B cell (primary cell): Measurements from ENCODE around the gene PSME1. TPM values are rescaled to one million over a fixed set of nuclear protein-coding genes. Genes with fewer than 3 reads are reported as not detected.

Source experiments
- ATAC-seq: fragments of 200-7000 bp; cut with Tn5 transposase; one replicate; pipeline ENCODE4 v1.10.0; 2021; ENCODE audit warnings: low read depth, mild to moderate bottlenecking, moderate number of reproducible peaks, moderate library complexity
- CTCF ChIA-PET: fragments of 350-600 bp; sonication (Branson Sonifier 250); formaldehyde crosslinking; loops from one replicate; lab custom pipeline; 2021; ENCODE audit warnings: antibody characterized with exemption, inconsistent platforms; lab: Charles Lee
- POLR2A ChIA-PET: fragments of 350-600 bp; sonication (Branson Sonifier 250); formaldehyde crosslinking; loops from one replicate; lab custom pipeline; 2021; ENCODE audit warnings: antibody characterized with exemption; lab: Charles Lee
- DNase-seq: peaks from one replicate; pipeline ENCODE4 v3.0.0; 2013
- H2AFZ ChIP-seq: 2 replicates; pipeline ENCODE4 v1.6.1; 2012; ENCODE audit warnings: mild to moderate bottlenecking, low read depth, low read length; ENCODE audit not compliant: insufficient read depth, poor library complexity, severe bottlenecking
- H3K27ac ChIP-seq, 2 donors: 1 replicate in 1 of 2; 2 replicates in 1 of 2; pipeline ENCODE4 v1.5.1; 2012 to 2013; ENCODE audit warnings: low read length in 2 of 2, mild to moderate bottlenecking in 2 of 2, moderate library complexity in 1 of 2
- H3K27me3 ChIP-seq, 4 experiments: fragments of 200-600 bp in 1 of 4; sonication (generic) in 1 of 4; replicated peaks in 1 of 4; 1 replicate in 2 of 4; 2 replicates in 2 of 4; pipeline versions ENCODE4 v1.6.1 to v1.7.0; 2013 to 2016; ENCODE audit warnings: low read length in 3 of 4, mild to moderate bottlenecking in 2 of 4, mixed read lengths in 1 of 4, moderate library complexity in 1 of 4; ENCODE audit not compliant: insufficient read depth in 4 of 4, control insufficient read depth in 3 of 4; ENCODE audit errors: control extremely low read depth in 1 of 4
- H3K36me3 ChIP-seq, 2 experiments: replicated peaks in 1 of 2; 1 replicate in 1 of 2; 2 replicates in 1 of 2; pipeline versions ENCODE4 v1.6.1 to v1.7.1; 2013; ENCODE audit warnings: low read length in 1 of 2; ENCODE audit not compliant: insufficient read depth in 2 of 2, control insufficient read depth in 1 of 2; ENCODE audit errors: control extremely low read depth in 1 of 2, extremely low read depth in 1 of 2
- H3K4me1 ChIP-seq, 2 donors: fragments of 200-600 bp in 1 of 2; sonication (generic) in 1 of 2; 1 replicate in 1 of 2; 2 replicates in 1 of 2; pipeline versions ENCODE4 v1.5.1 to v1.6.1; 2013 to 2017; ENCODE audit warnings: low read length in 2 of 2; ENCODE audit not compliant: control insufficient read depth in 2 of 2, insufficient read depth in 2 of 2
- H3K4me2 ChIP-seq: replicated peaks from 2 replicates; pipeline ENCODE3; 2012; ENCODE audit warnings: mild to moderate bottlenecking, low read depth, low read length; ENCODE audit not compliant: poor library complexity, severe bottlenecking
- H3K4me3 ChIP-seq, 5 experiments: fragments of 200-600 bp in 1 of 5; sonication (generic) in 1 of 5; 1 replicate in 3 of 5; 2 replicates in 2 of 5; pipeline versions ENCODE4 v1.5.1 to v1.7.0; 2011 to 2016; ENCODE audit warnings: low read length in 4 of 5, mild to moderate bottlenecking in 4 of 5, low read depth in 2 of 5, control low read depth in 1 of 5, moderate library complexity in 1 of 5; ENCODE audit not compliant: insufficient read depth in 1 of 5; ENCODE audit errors: control extremely low read depth in 1 of 5, extremely low read depth in 1 of 5
- H3K79me2 ChIP-seq: fragments of 200-600 bp; sonication (generic); one replicate; pipeline ENCODE4 v1.6.0; 2016; ENCODE audit warnings: low read length; ENCODE audit not compliant: control insufficient read depth, insufficient read depth
- H3K9ac ChIP-seq: fragments of 200-600 bp; sonication (generic); 2 replicates; pipeline ENCODE4 v1.6.1; 2017; ENCODE audit warnings: mild to moderate bottlenecking, low read length, moderate library complexity
- H3K9me3 ChIP-seq, 3 donors: one replicate each; pipeline versions ENCODE4 v1.6.1 to v1.7.1; 2013; ENCODE audit warnings: low read length in 2 of 3; ENCODE audit not compliant: control insufficient read depth in 2 of 3, insufficient read depth in 1 of 3; ENCODE audit errors: control extremely low read depth in 1 of 3
- H4K20me1 ChIP-seq: 2 replicates; pipeline ENCODE4 v1.6.0; 2012; ENCODE audit warnings: mild to moderate bottlenecking, low read length; ENCODE audit not compliant: insufficient read depth, control insufficient read depth, poor library complexity, severe bottlenecking
- H3K27ac Mint-ChIP-seq: one replicate; pipeline ENCODE4 v1.8.0; 2021; ENCODE audit warnings: mixed read lengths
- H3K27me3 Mint-ChIP-seq: one replicate; pipeline ENCODE4 v1.8.0; 2021; ENCODE audit warnings: mixed read lengths
- H3K4me1 Mint-ChIP-seq: one replicate; pipeline ENCODE4 v1.8.0; 2021; ENCODE audit warnings: mixed read lengths
- H3K4me3 Mint-ChIP-seq: one replicate; pipeline ENCODE4 v1.8.0; 2021; ENCODE audit warnings: mixed read lengths
- H3K9me3 Mint-ChIP-seq: one replicate; pipeline ENCODE4 v1.8.0; 2022; ENCODE audit warnings: mixed read lengths; ENCODE audit not compliant: insufficient read depth
- CTCF ChIP-seq: fragments of 200-600 bp; IDR thresholded peaks from one replicate; pipeline ENCODE4 v1.8.0; 2022; ENCODE audit warnings: antibody characterized with exemption, mild to moderate bottlenecking
- EZH2 ChIP-seq: IDR thresholded peaks from 2 replicates; pipeline ENCODE4 v1.6.1; 2012; ENCODE audit warnings: borderline replicate concordance, low read depth, mild to moderate bottlenecking, moderate library complexity, low read length; ENCODE audit not compliant: insufficient read depth, poor library complexity, severe bottlenecking
- WGBS: methylation state at CpG from one replicate; pipeline ENCODE4 v1.1.5; 2013; ENCODE audit warnings: missing lambda C conversion rate; ENCODE audit not compliant: insufficient coverage; 5-methylcytosine and 5-hydroxymethylcytosine counted together
- intact Hi-C: fragments of 100-400 bp; cut with micrococcal nuclease; formaldehyde crosslinking; loops from one replicate; pipeline ENCODE4 v1.10.0; 2022
- polyA plus RNA-seq: library from polyadenylated mRNA; depleted of rRNA; stranded (reverse); fragments of >200 nt; gene quantifications from 2 replicates; pipeline ENCODE4 v1.2.3, GENCODE V29; 2012
- total RNA-seq, 2 donors: library from RNA; stranded (reverse); fragments of 120-200 nt in 1 of 2; gene quantifications; 1 replicate in 1 of 2; 2 replicates in 1 of 2; pipeline versions ENCODE4 v1.2.3 to v1.2.4, GENCODE V29; 2013 to 2022

PSME1 gene
- total and polyA plus RNA-seq, 2 donors (not counting 1 experiment from before 2014, with no cell fraction given), result 237 to 257 TPM

GRCh38 chr14:24113801-24114531 is 22.0 kb upstream of the PSME1 start:
- no peaks in the 10 kb centered on the region for H3K27me3 ChIP-seq
- peak; percentile 12 for ATAC-seq
- H3K4me3 Mint-ChIP-seq, result peak overlapping the region; percentile 93
- peak overlapping the region; percentile 98 for H3K9ac ChIP-seq
- H2AFZ ChIP-seq, result peak overlapping the region; percentile 82
- TF ChIP-seq EZH2, result no peak
- peaks cover 48% of the 10 kb centered on the region for H3K79me2 ChIP-seq
- CTCF ChIA-PET, result interaction anchor here (0.8 to 4.1 kb wide), 25 partner anchors 9 to 317 kb away, joined by 3 to 37 read pairs (median 6); partner anchors contain the start of genes CARMIL3, CIDEB, EMC9 and IPO4
- intact Hi-C loops, result loop anchor here (1.0 to 10.0 kb wide), 13 partner anchors 20 to 559 kb away; partner anchors contain the start of genes CHMP4A, EMC9, GMPR2 and IPO4
- H3K27me3 Mint-ChIP-seq, result no peaks in the 10 kb centered on the region
- no peaks in the 10 kb centered on the region for H3K9me3 Mint-ChIP-seq
- H3K4me2 ChIP-seq, result peak overlapping the region; percentile 95
- no peak for DNase-seq
- H4K20me1 ChIP-seq, result peaks cover 13% of the 10 kb centered on the region
- under 1% methylated on average over 42 of the region's 42 CpGs for WGBS
- H3K4me3 ChIP-seq, result peak overlapping the region; percentile 88 to 99 (median 97)
- peak overlapping the region; percentile 100 for H3K27ac Mint-ChIP-seq
- H3K36me3 ChIP-seq, result peaks cover 0 to 24% of the 10 kb centered on the region in 2 experiments
- POLR2A ChIA-PET, result interaction anchor here (0.5 to 2.9 kb wide), 20 partner anchors 12 to 1019 kb away, joined by 3 to 49 read pairs (median 4); partner anchors contain the start of genes ACIN1, CBLN3, CHMP4A and EMC9
- H3K4me1 Mint-ChIP-seq, result peaks cover 27% of the 10 kb centered on the region
- peaks cover 19 to 29% of the 10 kb centered on the region in 2 donors for H3K4me1 ChIP-seq
- peak overlapping the region; percentile 99 to 100 for H3K27ac ChIP-seq
- no peaks in the 10 kb centered on the region for H3K9me3 ChIP-seq

- WGBS, result under 1% methylated on average over 48 of the region's 65 CpGs
- ChIA-PET POLR2A (interaction anchor here (0.6 to 2.9 kb wide), 23 partner anchors 8 to 1020 kb away, joined by 3 to 49 read pairs (median 4); partner anchors contain the start of genes ACIN1, CBLN3, CHMP4A and EMC9), CTCF (interaction anchor here (0.8 to 4.1 kb wide), 27 partner anchors 10 to 317 kb away, joined by 3 to 37 read pairs (median 6); partner anchors contain the start of genes CARMIL3, CIDEB, EMC9 and IPO4)
- Mint-ChIP-seq H3K27me3 (no peaks in the 10 kb centered on the region), H3K27ac (peak within 1 kb of the TSS; percentile 100), H3K9me3 (no peaks in the 10 kb centered on the region), H3K4me3 (peak within 1 kb of the TSS; percentile 93), H3K4me1 (peaks cover 26% of the 10 kb centered on the region)
- Histone ChIP-seq H3K9me3 (no peaks in the 10 kb centered on the region), H3K27me3 (no peaks in the 10 kb centered on the region), H3K9ac (peak within 1 kb of the TSS; percentile 98), H3K4me3 (peak within 1 kb of the TSS; percentile 88 to 99 (median 97)), H3K4me2 (peak within 1 kb of the TSS; percentile 95), H4K20me1 (peaks cover 13% of the 10 kb centered on the region), H3K27ac (peak within 1 kb of the TSS; percentile 99 to 100), H3K79me2 (peaks cover 45% of the 10 kb centered on the region), H3K36me3 (peaks cover 0 to 32% of the 10 kb centered on the region in 2 experiments), H2AFZ (peak within 1 kb of the TSS; percentile 82), H3K4me1 (peaks cover 17 to 25% of the 10 kb centered on the region in 2 donors)
- ATAC-seq (peak; percentile 81), DNase-seq (peak; percentile 100)
- intact Hi-C loops, result loop anchor here (1.0 to 10.0 kb wide), 15 partner anchors 20 to 560 kb away; partner anchors contain the start of genes CHMP4A, EMC9, GMPR2 and IPO4
- TF ChIP-seq EZH2 (no peak), CTCF (no peak)
Measured at GRCh38 chr14:24114532-24115421, 21.2 kb upstream of the PSME1 start, which contains the start of the genes DCAF11 and NRL. Gene DCAF11 (plus strand): TSS chr14:24114777. CDS start chr14:24115595, 818 bp downstream. Gene NRL (minus strand): TSS chr14:24114949. CDS start chr14:24082848, 32,101 bp downstream.
